Fibroblast of the aortic adventitia (primary cell): ENCODE results near the gene TCF21. TPM values are rescaled to one million over a fixed set of nuclear protein-coding genes. Genes with fewer than 3 reads are reported as not detected.
"Not testable (repeated sequence)": the region's sequence is repeated elsewhere in the genome, so short reads cannot be mapped to it uniquely, and the experiment has no call there.

ENCODE experiments used
- DNase-seq: peaks from one replicate; pipeline ENCODE4 v3.0.0-alpha.2; 2010; ENCODE audit warnings: low read depth
- H3K4me3 ChIP-seq: 2 replicates; pipeline ENCODE4 v1.5.1; 2011; ENCODE audit warnings: low read depth, mild to moderate bottlenecking, control low read depth, low read length, moderate library complexity
- CTCF ChIP-seq: IDR thresholded peaks from 2 replicates; pipeline ENCODE4 v1.5.1; 2011; ENCODE audit warnings: mild to moderate bottlenecking, low read length, control low read depth, inconsistent platforms; ENCODE audit not compliant: insufficient read depth
- total RNA-seq: library from RNA; depleted of rRNA; stranded (reverse); fragments of >200 nt; gene quantifications from 2 replicates; pipeline ENCODE4 v1.2.3, GENCODE V29; 2012; ENCODE audit warnings: low replicate concordance

TCF21 gene
- total RNA-seq, 1 donor, result 5.0 TPM

- no peak for TF ChIP-seq CTCF
- DNase-seq, result no peak
- no peak overlapping the region for H3K4me3 ChIP-seq
Measured at GRCh38 chr6:133919362-133919761, 30.4 kb downstream of the TCF21 start.

GRCh38 chr6:133921249-133921859, 32.4 kb downstream of the TCF21 start:
- peak; percentile 89 for DNase-seq
- H3K4me3 ChIP-seq, result peak overlapping the region; percentile 38
- TF ChIP-seq CTCF, result peak; percentile 94

- H3K4me3 ChIP-seq, result no peak overlapping the region
- DNase-seq, result peak; percentile 91
- peak; percentile 81 for TF ChIP-seq CTCF
Measured at GRCh38 chr6:133923938-133924593, 35.2 kb downstream of the TCF21 start.

- H3K4me3 ChIP-seq, DNase-seq: not testable (repeated sequence)
Measured at GRCh38 chr6:133931221-133931620, 42.3 kb downstream of the TCF21 start.

- not testable (repeated sequence) for DNase-seq, H3K4me3 ChIP-seq
Measured at GRCh38 chr6:133936352-133936751, 47.4 kb downstream of the TCF21 start.

- H3K4me3 ChIP-seq, result no peak overlapping the region
- DNase-seq, result no peak
- no peak for TF ChIP-seq CTCF
Measured at GRCh38 chr6:133937909-133938308, 49.0 kb downstream of the TCF21 start.

GRCh38 chr6:133938533-133938932, 49.6 kb downstream of the TCF21 start:
- no peak for TF ChIP-seq CTCF
- no peak overlapping the region for H3K4me3 ChIP-seq
- no peak for DNase-seq
